ENCODE data around the gene COG7. TPM values are rescaled to one million over a fixed set of nuclear protein-coding genes. Genes with fewer than 3 reads are reported as not detected.

The COG7 gene
- total RNA-seq, 3 donors from 2014 or later = 12.8 to 31.6 (median 29.2) TPM

- no peaks in the 10 kb centered on the region for H3K9me3 ChIP-seq
- H3K27me3 ChIP-seq = no peaks in the 10 kb centered on the region
- no peak for TF ChIP-seq CTCF (IDR thresholded peaks at IDR 0.05)
- no peak for DNase-seq (ENCODE audit: low spot score in 2 of 2)
- H3K4me1 ChIP-seq = no peaks in the 10 kb centered on the region
- H3K27ac ChIP-seq = no peak overlapping the region
- H3K36me3 ChIP-seq = no peaks in the 10 kb centered on the region
- intact Hi-C loops (cut with DNase I; ENCODE audit: low total_unique reads) = loop anchor here (5.0 kb wide), 1 partner anchor 306 kb away; no protein-coding TSS in a partner anchor
- H3K4me3 ChIP-seq = no peak overlapping the region
These were observed 79.4 kb downstream of the COG7 start for GRCh38 chr16:23373436-23374219.

- no peak overlapping the region for H3K4me3 ChIP-seq
- intact Hi-C loops (cut with DNase I; ENCODE audit: low total_unique reads) = loop anchor here (5.0 kb wide), 1 partner anchor 304 kb away; no protein-coding TSS in a partner anchor
- no peaks in the 10 kb centered on the region for H3K36me3 ChIP-seq
- no peak overlapping the region for H3K27ac ChIP-seq
- TF ChIP-seq POLR2AphosphoS5 (IDR thresholded peaks at IDR 0.05) (no peak), POLR2A (IDR thresholded peaks at IDR 0.05) (no peak), CTCF (IDR thresholded peaks at IDR 0.05) (no peak)
- DNase-seq (ENCODE audit: low spot score in 2 of 2) = no peak
- no peaks in the 10 kb centered on the region for H3K9me3 ChIP-seq
- no peaks in the 10 kb centered on the region for H3K27me3 ChIP-seq
- H3K4me1 ChIP-seq = no peaks in the 10 kb centered on the region
These were observed 81.6 kb downstream of the COG7 start for GRCh38 chr16:23371368-23371767.

GRCh38 chr16:23369416-23369815, 83.6 kb downstream of the COG7 start:
- Histone ChIP-seq H3K36me3 (no peaks in the 10 kb centered on the region), H3K9me3 (no peaks in the 10 kb centered on the region), H3K4me3 (no peak overlapping the region), H3K27me3 (no peaks in the 10 kb centered on the region), H3K4me1 (no peaks in the 10 kb centered on the region), H3K27ac (no peak overlapping the region)
- intact Hi-C loops (cut with DNase I; ENCODE audit: low total_unique reads) = no loop called here
- TF ChIP-seq POLR2A (IDR thresholded peaks at IDR 0.05) = no peak
- TF ChIP-seq POLR2AphosphoS5 (IDR thresholded peaks at IDR 0.05) = no peak
- TF ChIP-seq CTCF (IDR thresholded peaks at IDR 0.05) = no peak
- no peak for DNase-seq (ENCODE audit: low spot score in 2 of 2)

GRCh38 chr16:23368469-23368868, 84.5 kb downstream of the COG7 start:
- no peak overlapping the region for H3K27ac ChIP-seq

More at GRCh38 chr16:23368469-23368868, 84.5 kb downstream of the COG7 start:
- no peak overlapping the region for H3K4me3 ChIP-seq
- no peaks in the 10 kb centered on the region for H3K4me1 ChIP-seq
- H3K36me3 ChIP-seq = no peaks in the 10 kb centered on the region
- no peak for DNase-seq (ENCODE audit: low spot score in 2 of 2)
- H3K27me3 ChIP-seq = no peaks in the 10 kb centered on the region
- H3K9me3 ChIP-seq = no peaks in the 10 kb centered on the region
- intact Hi-C loops (cut with DNase I; ENCODE audit: low total_unique reads) = no loop called here
- no peak for TF ChIP-seq CTCF (IDR thresholded peaks at IDR 0.05)
- TF ChIP-seq POLR2AphosphoS5 (IDR thresholded peaks at IDR 0.05) = no peak
- TF ChIP-seq POLR2A (IDR thresholded peaks at IDR 0.05) = no peak

All from breast epithelium (tissue), 4 donors.